Adrenal gland (tissue), 12 donors: ENCODE data around the gene HARBI1. TPM values are rescaled to one million over a fixed set of nuclear protein-coding genes. Genes with fewer than 3 reads are reported as not detected.

Experiments
- DNase-seq, 7 donors: peaks; one replicate each; pipeline ENCODE4 v3.0.0-alpha.2; 2019 to 2020
- H3K27ac ChIP-seq, 5 donors: fragments of 200-600 bp; sonication (generic) in 4 of 5; 1 replicate in 3 of 5; 2 replicates in 2 of 5; pipeline versions ENCODE4 v1.5.1 to v1.8.0; 2016 to 2020; ENCODE audit warnings: mild to moderate bottlenecking in 1 of 5
- H3K27me3 ChIP-seq: fragments of 200-600 bp; 2 replicates; pipeline ENCODE4 v1.8.0; 2021
- H3K36me3 ChIP-seq, 2 donors: fragments of 200-600 bp; replicated peaks in 1 of 2; 1 replicate in 1 of 2; 2 replicates in 1 of 2; pipeline versions ENCODE4 v1.5.1 to v1.8.0; 2018 to 2022
- H3K4me1 ChIP-seq, 2 donors: fragments of 200-600 bp; replicated peaks in 1 of 2; 1 replicate in 1 of 2; 2 replicates in 1 of 2; pipeline versions ENCODE4 v1.5.1 to v1.8.0; 2018 to 2021
- H3K4me3 ChIP-seq, 4 donors: fragments of 200-600 bp; sonication (generic) in 3 of 4; one replicate each; pipeline ENCODE4 v1.5.1; 2016 to 2018
- H3K9me3 ChIP-seq, 3 donors: fragments of 200-600 bp; sonication (generic) in 1 of 3; replicated peaks in 1 of 3; 1 replicate in 2 of 3; 2 replicates in 1 of 3; pipeline versions ENCODE4 v1.5.1 to v1.8.0; 2016 to 2021
- POLR2A ChIP-seq, 2 donors: fragments of 450-650 bp; IDR thresholded peaks; one replicate each; pipeline ENCODE4 v1.6.1; 2017; ENCODE audit warnings: antibody characterized with exemption in 2 of 2, mild to moderate bottlenecking in 2 of 2, moderate library complexity in 1 of 2
- WGBS, 4 donors: extraction: QIAGEN DNeasy Blood & Tissue Kit in 2 of 4; methylation state at CpG; one replicate each; pipeline versions ENCODE4 v1.1.5 to v1.1.7; 2013 to 2017; 5-methylcytosine and 5-hydroxymethylcytosine counted together
- intact Hi-C, 2 donors: fragments of 100-400 bp; cut with DNase I; formaldehyde crosslinking; loops; one replicate each; pipeline versions ENCODE4 v1.14.1 to v1.15.0; 2022 to 2023
- polyA plus RNA-seq, 3 donors: library from polyadenylated mRNA; stranded (reverse); fragments of 200-250 nt in 2 of 3; fragments of 350-450 nt in 1 of 3; fragmentation: Illumina TruSeq in 1 of 3; extraction: RNeasy Lipid Tissue Mini Kit (QIAGEN cat#74804) in 1 of 3; gene quantifications; one replicate each; pipeline ENCODE4 v1.2.3, GENCODE V29; 2013 to 2014
- total RNA-seq, 9 donors: library from RNA; depleted of rRNA in 4 of 9; stranded (reverse); fragments of >200 nt in 4 of 9; fragments of 120-200 nt in 1 of 9; fragmentation: NEBNext Ultra II Directional in 1 of 9; extraction: Animal tissue kit (Norgen Biotek cat#: 25700) in 1 of 9; gene quantifications; one replicate each; pipeline versions ENCODE4 v1.1.0 to v1.2.4, GENCODE V29; 2013 to 2023
- TF ChIP-seq, protein P1 (sequence below), 6 experiments: fragments of 450-650 bp in 4 of 6; fragments of 200-600 bp in 2 of 6; sonication (generic) in 1 of 6; IDR thresholded peaks; 1 replicate in 5 of 6; 2 replicates in 1 of 6; pipeline versions ENCODE4 v1.5.1 to v1.8.0; 2016 to 2021; ENCODE audit warnings: antibody characterized with exemption in 6 of 6, mild to moderate bottlenecking in 2 of 6, moderate library complexity in 1 of 6
- donor health status: healthy with polysubstance abuse.
- donor health status: Bipolar disorder and iron deficiency.
- donor health status: DM: yes; HTN: yes; CAD: no.
- donor health status: DM: no; HTN: no; CAD: no.
- donor health status: DM: no; HTN: no; CAD: no.
- donor health status: DM: yes; HTN: yes; CAD: no.

Gene HARBI1
- total and polyA plus RNA-seq, 12 donors, result 1.5 to 7.4 (median 5.6) TPM

DNA sequence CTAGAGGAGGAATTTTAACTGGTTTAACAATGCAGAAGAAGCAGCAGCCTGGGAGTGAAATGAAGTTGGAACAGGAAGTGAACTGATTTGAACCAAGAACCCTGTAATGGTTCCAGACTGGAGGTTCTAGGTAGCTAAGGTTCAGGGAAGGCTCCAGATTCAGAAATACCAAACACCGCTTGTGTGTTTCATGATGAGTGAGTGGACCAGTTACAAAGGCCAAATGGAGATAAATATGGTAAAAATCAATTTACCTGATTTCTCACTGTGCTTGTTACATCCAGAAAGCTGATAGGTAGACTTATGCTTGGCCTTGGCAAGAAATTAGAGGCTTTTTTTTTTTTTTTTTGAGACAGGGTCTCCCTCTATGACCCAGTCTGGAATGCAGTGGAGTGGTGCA lies 13.2 kb upstream of the HARBI1 start:
- Histone ChIP-seq H3K36me3 (peaks cover 0 to 37% of the 10 kb centered on the region in 2 donors), H3K4me3 (no peak overlapping the region), H3K9me3 (no peaks in the 10 kb centered on the region), H3K27ac (no peak overlapping the region), H3K27me3 (no peaks in the 10 kb centered on the region), H3K4me1 (no peaks in the 10 kb centered on the region)
- DNase-seq, result no peak
- TF ChIP-seq POLR2A (IDR thresholded peaks at IDR 0.05), result no peak
- TF ChIP-seq, protein P1, sequence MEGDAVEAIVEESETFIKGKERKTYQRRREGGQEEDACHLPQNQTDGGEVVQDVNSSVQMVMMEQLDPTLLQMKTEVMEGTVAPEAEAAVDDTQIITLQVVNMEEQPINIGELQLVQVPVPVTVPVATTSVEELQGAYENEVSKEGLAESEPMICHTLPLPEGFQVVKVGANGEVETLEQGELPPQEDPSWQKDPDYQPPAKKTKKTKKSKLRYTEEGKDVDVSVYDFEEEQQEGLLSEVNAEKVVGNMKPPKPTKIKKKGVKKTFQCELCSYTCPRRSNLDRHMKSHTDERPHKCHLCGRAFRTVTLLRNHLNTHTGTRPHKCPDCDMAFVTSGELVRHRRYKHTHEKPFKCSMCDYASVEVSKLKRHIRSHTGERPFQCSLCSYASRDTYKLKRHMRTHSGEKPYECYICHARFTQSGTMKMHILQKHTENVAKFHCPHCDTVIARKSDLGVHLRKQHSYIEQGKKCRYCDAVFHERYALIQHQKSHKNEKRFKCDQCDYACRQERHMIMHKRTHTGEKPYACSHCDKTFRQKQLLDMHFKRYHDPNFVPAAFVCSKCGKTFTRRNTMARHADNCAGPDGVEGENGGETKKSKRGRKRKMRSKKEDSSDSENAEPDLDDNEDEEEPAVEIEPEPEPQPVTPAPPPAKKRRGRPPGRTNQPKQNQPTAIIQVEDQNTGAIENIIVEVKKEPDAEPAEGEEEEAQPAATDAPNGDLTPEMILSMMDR (IDR thresholded peaks at IDR 0.05), result no peak
- WGBS, 4 donors, result 94 to 100% (median 97%) methylated on average over 1 of the region's 1 CpG
- intact Hi-C loops, result no loop called here

- intact Hi-C loops, result no loop called here
- H3K36me3 ChIP-seq, result peaks cover 0 to 43% of the 10 kb centered on the region in 2 donors
- H3K27ac ChIP-seq, result no peak overlapping the region
- H3K27me3 ChIP-seq, result no peaks in the 10 kb centered on the region
- 85 to 95% (median 90%) methylated on average over 6 of the region's 6 CpGs for WGBS, 4 donors
- no peaks in the 10 kb centered on the region for H3K4me1 ChIP-seq
- no peak overlapping the region for H3K4me3 ChIP-seq
- TF ChIP-seq, protein P1 (IDR thresholded peaks at IDR 0.05), result no peak
- no peak for TF ChIP-seq POLR2A (IDR thresholded peaks at IDR 0.05)
- H3K9me3 ChIP-seq, result no peaks in the 10 kb centered on the region
- peak in 1 of 7 donors; percentile 40 for DNase-seq
These were observed 11.9 kb upstream of the HARBI1 start for GRCh38 chr11:46628961-46629360.

- TF ChIP-seq, protein P1 (IDR thresholded peaks at IDR 0.05), result no peak
- TF ChIP-seq POLR2A (IDR thresholded peaks at IDR 0.05), result no peak
- H3K27me3 ChIP-seq, result no peaks in the 10 kb centered on the region
- intact Hi-C loops, result no loop called here
- H3K27ac ChIP-seq, result no peak overlapping the region
- H3K36me3 ChIP-seq, result peaks cover 0 to 53% of the 10 kb centered on the region in 2 donors
- no peaks in the 10 kb centered on the region for H3K9me3 ChIP-seq
- 91 to 97% (median 93%) methylated on average over 3 of the region's 3 CpGs for WGBS, 4 donors
- DNase-seq, result peak in 1 of 7 donors; percentile 30
- no peak overlapping the region for H3K4me3 ChIP-seq
- H3K4me1 ChIP-seq, result no peaks in the 10 kb centered on the region
These were observed 8.4 kb upstream of the HARBI1 start for GRCh38 chr11:46625406-46625805.

DNA sequence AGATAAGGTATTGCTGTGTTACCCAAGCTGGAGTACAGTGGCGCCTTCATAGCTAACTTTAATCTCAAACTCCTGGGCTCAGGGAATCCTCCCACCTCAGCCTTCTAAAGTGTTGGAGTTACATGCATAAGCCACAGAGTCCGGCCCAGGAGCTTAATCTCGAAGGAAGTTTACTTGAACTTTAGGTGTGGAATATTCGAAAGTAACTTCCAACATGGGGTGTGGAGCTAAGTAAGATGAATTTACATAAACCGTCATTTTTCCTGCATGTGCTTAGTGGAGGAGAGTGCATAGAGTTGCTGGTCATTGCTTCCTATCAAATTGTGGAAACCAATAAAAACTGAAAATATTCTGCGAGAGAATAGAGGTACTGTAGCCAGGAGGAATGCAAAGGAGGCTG lies 1.8 kb upstream of the HARBI1 start:
- WGBS, 4 donors, result 65 to 71% (median 68%) methylated on average over 6 of the region's 6 CpGs
- H3K27ac ChIP-seq, result peak overlapping the region in 1 of 5 donors; percentile 98
- intact Hi-C loops, result no loop called here
- DNase-seq, result peak in 1 of 7 donors; percentile 23
- no peaks in the 10 kb centered on the region for H3K27me3 ChIP-seq
- peak overlapping the region in 1 of 4 donors; percentile 92 for H3K4me3 ChIP-seq
- no peak for TF ChIP-seq POLR2A (IDR thresholded peaks at IDR 0.05)
- TF ChIP-seq, protein P1 (IDR thresholded peaks at IDR 0.05), result no peak
- no peaks in the 10 kb centered on the region for H3K9me3 ChIP-seq
- peaks cover 0 to 16% of the 10 kb centered on the region in 2 donors for H3K36me3 ChIP-seq
- peaks cover 12 to 24% of the 10 kb centered on the region in 2 donors for H3K4me1 ChIP-seq
